GM12865 (cell line): Measurements from ENCODE around the gene MAST2.

Source experiments
- DNase-seq: peaks from one replicate; pipeline ENCODE4 v3.0.0; 2010; ENCODE audit warnings: low read depth
- H3K4me3 ChIP-seq: 2 replicates; pipeline ENCODE4 v1.5.1; 2011; ENCODE audit warnings: mild to moderate bottlenecking, low read depth, low read length, control low read depth
- CTCF ChIP-seq: IDR thresholded peaks from 2 replicates; pipeline ENCODE4 v1.5.1; 2011; ENCODE audit warnings: low read length, control low read depth, low read depth, inconsistent platforms; ENCODE audit not compliant: insufficient read depth; ENCODE audit errors: missing control alignments

MAST2 gene

DNA sequence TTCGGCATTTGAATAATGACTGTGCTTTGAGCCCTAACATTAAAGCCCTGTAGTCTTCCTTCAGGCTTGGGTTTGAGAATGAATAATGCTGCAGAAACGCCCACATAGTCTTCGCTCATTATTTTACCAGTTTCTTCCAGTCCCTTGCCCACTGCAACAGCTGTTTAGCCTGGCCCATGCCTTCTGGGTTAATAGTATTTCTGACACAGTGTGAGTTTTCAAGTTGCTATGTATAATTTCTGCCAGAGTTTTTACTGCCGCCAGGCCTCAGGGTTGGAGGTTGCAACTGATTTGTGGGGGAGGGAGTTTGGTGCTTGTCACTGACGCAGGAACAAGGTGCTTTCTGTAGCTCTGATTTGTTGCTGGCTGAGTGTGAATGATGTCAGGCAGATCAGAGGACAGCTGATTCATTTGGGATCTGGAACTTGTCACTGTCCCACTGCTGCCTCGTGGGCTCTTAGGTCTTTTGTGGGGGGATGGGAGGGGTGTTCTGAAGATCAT is 109.8 kb downstream of the MAST2 start:
- no peak overlapping the region for H3K4me3 ChIP-seq
- no peak for DNase-seq
- TF ChIP-seq CTCF, result no peak

DNA sequence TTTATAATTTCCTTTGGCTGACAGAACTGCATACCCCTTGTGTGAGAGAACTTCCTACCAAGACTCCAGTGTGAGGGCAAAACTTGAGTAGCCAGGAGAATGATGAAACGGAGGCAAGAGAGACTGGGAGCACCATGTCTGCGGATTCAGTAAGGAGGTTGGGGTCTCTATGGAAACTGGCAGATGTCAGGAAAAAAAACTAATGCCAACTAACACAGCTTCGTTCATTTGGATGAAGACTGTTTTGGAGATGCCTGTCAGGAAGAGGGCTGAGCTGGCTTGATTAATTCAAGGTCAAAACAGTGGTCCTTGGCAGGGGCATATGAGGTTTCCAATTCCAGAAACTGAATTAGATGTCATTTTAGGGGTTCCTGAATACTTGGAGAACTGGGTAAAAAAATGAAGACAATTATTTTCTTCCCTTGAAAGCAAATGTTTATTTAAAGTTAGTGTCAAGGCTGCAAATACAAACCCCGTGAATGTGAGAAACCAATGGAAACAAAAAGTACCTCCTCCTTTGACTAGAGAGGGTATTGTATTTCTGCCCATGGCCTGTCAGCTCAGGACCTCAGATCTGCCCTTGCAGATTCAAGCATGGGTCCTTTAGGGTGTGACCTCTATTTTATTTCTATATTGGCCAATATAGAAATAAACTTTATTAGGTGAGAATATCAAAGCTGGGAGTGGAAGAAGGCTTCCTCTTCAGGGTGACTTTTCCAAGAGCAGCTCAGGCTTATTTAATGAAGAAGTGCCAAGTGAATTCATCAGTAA is 110.5 kb downstream of the MAST2 start:
- DNase-seq, result no peak
- no peak for TF ChIP-seq CTCF
- H3K4me3 ChIP-seq, result no peak overlapping the region

GRCh38 chr1:45914836-45915235 is 111.4 kb downstream of the MAST2 start:
- no peak overlapping the region for H3K4me3 ChIP-seq
- no peak for TF ChIP-seq CTCF
- no peak for DNase-seq

GRCh38 chr1:45922374-45922773 is 119.0 kb downstream of the MAST2 start:
- DNase-seq, result no peak
- TF ChIP-seq CTCF, result no peak
- no peak overlapping the region for H3K4me3 ChIP-seq

DNA sequence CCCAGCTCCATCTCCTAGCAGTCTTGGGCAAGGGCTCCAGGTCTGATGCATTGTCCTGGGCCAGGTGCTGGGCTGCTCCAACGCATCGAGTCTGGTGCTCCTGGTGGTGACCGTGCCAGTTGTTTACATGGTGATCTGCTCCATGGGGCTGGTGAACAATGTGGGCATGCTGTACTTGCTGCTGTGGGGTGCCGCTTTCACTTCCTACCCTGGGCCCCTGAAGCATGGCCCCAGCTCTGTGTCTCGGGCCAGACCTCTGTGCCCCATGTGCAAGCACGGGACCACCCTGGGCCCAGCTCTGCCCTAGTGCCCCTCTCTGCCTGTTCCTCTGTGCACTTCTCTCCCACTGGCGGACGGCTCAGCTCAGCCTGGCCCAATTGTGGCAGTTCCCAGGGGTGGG is 119.4 kb downstream of the MAST2 start:
- no peak for DNase-seq
- H3K4me3 ChIP-seq, result no peak overlapping the region
- no peak for TF ChIP-seq CTCF

DNA sequence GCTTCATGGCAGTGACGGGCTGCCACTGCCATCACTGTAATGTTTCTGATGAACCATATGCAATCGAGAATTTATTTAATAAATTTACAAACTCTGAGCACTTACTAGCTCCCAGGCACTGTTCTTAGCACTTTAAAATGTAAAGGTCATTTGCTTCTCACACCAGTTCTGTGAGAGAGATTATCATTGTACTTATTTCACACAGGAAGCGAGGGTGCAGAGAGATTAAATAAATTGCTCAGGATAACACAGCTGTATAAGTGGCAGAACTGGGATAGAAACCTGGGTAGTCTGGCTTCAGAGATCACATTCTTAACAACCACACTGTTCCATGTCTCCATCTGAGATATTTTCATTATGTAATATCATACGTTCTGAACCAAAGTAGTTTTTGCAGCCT is 119.9 kb downstream of the MAST2 start:
- no peak for TF ChIP-seq CTCF
- no peak for DNase-seq
- H3K4me3 ChIP-seq, result no peak overlapping the region

GRCh38 chr1:45924736-45925135 is 121.3 kb downstream of the MAST2 start:
- DNase-seq, result no peak
- H3K4me3 ChIP-seq, result no peak overlapping the region
- TF ChIP-seq CTCF, result no peak
